Measurements from ENCODE around the gene PNISR.
"Not testable (repeated sequence)": the region's sequence is repeated elsewhere in the genome, so short reads cannot be mapped to it uniquely, and the experiment has no call there.

The PNISR gene, protein sequence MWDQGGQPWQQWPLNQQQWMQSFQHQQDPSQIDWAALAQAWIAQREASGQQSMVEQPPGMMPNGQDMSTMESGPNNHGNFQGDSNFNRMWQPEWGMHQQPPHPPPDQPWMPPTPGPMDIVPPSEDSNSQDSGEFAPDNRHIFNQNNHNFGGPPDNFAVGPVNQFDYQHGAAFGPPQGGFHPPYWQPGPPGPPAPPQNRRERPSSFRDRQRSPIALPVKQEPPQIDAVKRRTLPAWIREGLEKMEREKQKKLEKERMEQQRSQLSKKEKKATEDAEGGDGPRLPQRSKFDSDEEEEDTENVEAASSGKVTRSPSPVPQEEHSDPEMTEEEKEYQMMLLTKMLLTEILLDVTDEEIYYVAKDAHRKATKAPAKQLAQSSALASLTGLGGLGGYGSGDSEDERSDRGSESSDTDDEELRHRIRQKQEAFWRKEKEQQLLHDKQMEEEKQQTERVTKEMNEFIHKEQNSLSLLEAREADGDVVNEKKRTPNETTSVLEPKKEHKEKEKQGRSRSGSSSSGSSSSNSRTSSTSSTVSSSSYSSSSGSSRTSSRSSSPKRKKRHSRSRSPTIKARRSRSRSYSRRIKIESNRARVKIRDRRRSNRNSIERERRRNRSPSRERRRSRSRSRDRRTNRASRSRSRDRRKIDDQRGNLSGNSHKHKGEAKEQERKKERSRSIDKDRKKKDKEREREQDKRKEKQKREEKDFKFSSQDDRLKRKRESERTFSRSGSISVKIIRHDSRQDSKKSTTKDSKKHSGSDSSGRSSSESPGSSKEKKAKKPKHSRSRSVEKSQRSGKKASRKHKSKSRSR

DNA sequence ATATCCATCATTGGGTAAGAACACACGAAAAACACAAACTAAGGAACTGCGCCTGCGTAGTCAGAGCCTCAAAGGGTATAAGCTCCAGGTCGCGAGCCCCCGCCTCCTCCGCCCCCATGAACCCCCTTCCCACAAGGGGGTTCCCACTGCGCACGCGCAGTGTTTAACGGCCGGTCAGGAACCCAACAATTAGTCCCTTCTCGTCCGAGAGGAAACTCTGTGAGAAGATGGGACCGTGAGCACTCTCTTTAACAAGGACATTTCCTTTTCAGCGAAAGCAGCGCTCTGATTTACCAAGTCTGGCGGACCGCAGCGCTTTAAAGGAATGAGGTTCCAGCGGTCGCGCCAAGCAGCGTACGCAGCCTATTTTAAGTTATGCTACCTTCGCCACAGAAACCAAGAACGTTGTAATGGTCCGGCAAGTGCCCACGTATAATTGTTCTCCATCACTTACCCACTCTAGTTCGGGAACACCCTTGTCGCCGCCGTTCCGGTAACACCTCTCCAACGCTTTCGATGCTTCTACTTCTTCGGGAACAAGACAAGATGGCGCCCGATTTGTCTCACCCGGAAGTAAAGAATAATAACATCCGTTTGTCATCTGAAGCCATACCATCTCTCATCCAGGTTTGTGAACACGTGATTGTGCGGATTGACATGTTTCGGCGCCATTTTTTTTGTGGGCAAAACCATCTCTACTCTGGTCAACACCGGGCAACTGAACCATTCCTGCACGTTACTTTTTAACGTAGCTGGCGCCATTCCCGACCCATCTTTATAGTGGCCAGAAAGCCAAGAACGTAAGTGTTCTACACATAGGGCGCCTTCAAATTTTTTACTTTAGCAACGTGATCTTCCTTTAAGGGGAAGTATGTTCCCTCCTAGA, at the start of gene PNISR:
Gene PNISR, minus strand, starts transcription at position 548 of the 886 bp plus-strand sequence. CDS start 10,649 bp downstream, outside the sequence.
- DNase-seq, result peak; percentile 82

DNA sequence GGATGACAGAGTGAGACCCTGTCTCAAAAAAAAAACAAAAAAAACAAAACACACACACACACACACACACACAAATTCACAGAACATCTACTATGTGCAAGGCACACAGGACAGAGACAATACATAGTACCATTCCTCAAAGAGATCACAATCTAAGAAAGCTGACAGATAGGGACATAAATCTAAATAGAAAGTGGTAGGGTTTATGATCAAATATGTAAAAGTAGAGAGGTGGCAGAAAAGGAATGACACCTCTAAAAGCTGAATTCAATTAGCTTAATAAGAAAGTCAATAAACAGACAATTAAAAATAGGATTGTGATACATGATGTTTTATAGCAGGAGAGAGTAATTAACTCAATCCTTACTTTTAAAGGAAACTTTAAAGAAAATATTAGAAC, 48.6 kb upstream of the PNISR start:
- no peak for DNase-seq

DNA sequence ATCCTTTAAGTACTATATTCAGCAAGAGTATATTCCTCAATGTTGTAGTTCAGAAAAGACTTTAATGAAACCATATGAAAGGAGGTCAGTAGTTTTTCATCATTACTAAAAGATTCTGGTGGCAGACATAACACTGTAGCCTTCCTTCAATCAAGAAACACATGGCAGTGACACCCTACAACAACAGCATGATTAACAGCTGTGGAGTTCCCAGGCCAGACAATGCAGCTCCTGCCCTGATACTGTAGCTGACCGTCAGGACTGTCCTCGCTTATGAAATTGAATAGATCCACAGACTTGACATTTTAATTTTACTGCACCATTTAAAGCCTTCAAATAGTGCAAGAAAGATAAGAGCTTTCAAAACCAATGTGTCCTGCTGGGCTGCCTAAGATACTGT, 46.5 kb upstream of the PNISR start:
- no peak for DNase-seq

DNA sequence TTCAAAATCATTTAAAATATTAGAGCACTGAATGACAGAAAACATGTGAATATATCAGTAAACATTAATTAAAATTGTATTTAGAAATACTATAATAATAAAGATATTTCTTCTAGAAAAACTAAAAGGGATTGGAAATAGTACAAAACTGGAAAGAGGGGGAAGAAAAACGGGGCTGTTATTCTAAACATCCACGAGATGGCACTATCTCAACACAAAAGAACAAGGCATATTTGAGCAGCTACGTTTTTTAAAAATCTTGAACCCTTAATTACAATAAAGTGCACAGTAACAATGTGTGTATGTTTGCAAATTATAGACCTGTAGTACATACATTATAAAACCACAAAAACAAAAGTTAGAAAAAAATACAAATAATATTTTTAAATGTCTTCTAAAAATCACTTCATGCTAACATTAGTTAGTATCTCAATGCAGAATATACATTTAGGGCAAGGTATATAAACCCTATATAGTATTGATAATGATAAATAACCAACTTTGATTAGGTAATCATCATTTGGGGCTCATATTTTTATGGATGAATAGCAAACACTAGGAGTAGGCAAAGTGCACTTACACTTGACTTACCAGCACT, 42.5 kb upstream of the PNISR start:
- no peak for DNase-seq

DNA sequence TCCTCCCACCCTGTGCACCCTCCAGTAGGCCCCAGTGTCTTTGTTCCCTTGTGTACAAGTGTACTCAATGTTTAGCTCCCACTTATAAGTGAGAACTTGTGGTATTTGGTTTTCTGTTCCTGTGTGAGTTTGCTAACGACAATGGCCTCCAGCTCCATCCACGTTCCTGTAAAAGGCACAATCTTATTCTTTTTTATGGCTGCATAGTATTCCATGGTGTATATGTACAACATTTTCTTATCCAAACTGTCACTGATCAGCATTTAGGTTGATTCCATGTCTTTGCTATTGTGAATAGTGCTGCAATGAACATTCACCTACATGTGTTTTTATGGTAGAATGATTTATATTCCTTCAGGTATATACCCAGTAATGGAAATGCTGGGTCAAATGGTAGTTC, 34.0 kb upstream of the PNISR start:
- DNase-seq, result not testable (repeated sequence)

DNA sequence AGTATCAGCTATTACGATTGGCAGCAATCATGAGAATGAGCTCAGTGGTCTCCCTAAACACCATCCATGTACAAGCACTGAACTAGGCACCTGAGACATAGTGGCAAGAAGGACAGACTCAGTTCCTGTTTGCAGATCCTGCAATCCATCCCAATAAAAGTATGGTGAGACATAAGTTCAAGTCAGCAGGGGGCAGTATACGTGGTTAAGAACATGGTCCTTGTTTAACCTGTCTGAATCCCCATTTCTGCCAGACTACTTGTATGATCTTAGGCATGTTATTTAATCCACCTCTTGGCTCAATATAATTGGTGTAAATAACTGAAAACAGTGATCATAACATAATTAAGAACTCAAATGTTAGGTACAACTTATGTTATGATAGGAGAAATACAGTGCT, 33.2 kb upstream of the PNISR start:
- DNase-seq, result no peak

DNA sequence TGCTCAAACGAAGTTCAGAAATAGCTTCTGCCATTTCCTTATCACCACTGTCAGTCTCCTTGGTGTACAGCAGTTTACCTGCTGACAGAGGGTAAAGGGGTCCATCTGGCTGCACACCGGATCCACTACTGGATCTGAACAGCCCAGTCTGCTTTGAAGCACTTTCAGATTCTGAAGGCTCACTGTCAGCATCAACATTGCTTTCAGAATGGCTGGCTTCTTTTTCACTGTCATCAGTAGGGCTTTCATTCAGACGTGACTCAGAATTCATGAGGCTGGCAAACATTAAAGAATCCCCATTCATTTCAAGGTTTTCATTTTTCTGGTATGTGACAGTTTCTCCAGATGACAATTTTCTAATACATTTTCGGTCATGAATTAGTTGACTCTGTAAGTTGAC, 21.0 kb upstream of the PNISR start:
- no peak for DNase-seq

DNA sequence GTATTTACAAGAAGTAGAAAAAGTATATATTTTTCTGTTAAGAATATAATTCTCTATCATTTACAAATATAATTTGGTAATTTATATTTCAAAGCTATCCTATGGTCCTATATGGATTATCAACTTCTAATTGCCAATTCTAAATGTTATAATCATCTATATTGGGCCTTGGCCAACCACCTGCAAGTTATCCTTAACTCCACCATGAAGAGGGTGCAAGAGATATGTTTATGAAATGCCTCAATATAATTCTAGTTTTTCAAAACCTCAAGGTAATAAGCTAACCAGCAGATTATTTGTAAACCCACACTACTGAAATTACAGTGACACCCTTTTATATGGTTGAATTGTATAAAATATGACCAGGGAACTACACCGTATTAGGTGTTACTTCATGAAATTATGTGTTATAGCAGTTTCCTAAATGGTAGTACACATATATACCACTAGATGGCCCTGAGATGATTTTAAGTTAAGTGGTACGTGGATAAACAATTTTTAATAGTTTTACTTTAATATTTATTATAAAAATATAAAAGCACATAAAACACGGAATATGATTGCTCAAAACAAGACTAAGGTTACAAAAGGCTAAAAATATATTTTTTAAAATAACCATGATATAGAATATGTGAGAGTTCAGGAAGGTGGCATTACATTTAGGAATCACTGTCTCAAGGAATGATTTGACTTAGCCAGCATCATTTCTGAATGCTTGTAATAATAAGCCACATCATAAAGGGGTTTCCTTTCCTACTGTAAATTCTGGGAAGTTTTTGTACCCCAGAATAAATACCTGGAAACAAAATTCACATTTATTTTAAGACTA, 9.8 kb upstream of the PNISR start:
- no peak for DNase-seq

DNA sequence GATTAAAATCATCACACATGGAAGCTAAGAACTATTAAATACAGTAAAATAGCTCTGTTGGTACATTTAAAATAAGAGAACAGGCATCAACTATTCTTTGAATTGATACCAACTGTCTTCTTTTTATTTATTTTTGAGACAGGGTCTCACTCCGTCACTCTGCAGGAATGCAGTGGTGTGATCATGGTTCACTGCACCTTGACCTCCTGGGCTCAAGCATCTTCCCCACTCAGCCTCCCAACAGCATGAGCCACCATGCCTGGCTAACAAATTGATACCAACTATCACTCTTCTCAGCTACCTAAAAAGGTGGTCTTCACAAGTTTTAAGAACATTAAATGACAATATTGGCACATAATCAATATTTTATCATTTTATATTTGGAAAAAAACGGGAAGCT, 7.8 kb upstream of the PNISR start:
- no peak for DNase-seq

DNA sequence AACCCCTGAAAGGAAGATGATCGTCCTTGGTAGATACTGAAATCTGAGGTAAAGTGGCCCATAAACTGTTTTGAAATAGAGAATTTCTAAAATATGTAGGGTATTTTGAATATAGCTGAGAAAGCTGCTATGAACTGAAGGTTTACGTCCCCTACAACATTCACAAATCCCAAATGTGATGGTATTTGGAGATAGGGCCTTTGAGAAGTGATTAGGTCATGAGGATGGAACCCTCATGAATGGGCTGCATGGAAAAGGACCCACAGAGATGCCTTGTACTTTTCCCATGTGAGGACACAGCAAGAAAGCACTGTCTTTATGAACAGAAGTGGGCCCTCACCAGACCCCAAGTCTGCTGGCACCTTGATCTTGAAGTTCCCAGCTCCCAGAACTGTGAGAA, 6.8 kb upstream of the PNISR start:
- no peak for DNase-seq

DNA sequence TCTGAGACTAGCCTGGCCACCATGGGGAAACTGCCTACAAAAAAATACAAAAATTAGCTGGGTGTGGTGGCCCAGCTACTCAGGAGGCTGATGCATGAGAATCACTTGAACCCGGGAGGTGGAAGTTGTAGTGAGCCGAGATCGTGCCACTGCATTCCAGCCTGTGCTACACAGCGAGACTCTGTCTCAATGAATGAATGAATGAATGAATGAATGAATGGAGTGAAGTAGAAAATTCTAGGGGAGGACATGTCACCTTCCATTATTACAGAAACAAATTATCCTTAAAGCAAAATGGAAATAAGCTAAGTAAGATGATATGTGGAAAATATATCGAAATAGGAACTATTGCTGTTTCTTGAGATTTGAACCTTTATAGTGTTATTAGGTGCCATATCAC, 2.9 kb upstream of the PNISR start:
- DNase-seq, result no peak

DNA sequence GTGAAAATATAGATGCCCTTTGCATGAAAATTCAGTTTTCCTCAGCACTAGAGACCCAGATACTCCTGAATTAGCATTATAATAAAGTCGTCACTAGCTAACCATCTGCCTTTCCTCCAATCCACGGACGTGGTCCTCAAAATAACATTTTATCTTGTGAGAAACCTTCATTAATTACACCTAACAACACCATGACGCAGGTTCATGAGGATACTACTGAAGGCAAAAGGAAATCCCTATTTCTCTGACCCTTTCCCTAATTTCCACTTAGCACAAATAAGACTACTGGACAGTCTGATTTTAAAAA, 1.3 kb upstream of the PNISR start:
- DNase-seq, result no peak

DNA sequence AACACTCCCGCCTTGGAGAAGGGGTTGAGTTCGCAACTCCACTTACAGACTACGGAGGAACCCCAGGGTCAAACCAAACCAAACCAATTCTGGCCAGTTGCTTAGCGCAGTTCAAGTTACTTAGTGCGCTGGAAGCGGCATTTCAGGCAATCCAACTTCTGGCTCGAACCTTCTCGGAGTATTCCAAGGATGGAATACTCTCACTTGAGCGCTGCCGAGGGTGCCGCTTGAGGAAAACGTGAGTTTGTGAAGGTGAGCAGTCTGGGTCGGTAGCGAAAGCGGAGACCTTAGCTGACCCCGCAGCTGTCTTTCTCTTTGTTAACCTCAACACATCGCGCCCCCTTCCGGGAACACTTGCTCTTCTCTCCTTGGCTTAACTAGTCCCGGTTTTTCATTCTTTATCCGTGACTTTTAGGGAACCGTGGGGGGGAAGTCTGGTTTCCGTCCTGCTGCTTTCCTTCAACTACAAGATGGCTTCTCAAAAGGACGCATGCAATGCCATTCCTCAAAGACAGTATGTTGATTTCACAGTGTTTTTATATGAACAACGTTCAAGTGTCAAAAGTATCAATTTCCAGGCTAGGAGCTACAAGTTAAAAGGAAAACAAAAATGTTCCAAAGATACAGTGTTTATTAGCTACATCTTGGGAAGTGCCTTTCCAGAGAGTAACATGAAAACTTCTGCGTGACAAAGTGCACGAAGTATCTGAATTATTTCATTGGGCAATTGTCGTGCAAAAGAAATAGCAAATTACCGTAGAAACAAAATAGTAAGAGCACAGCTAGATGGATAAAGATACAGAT, 741 bp upstream of the PNISR start:
- DNase-seq, result peak; percentile 56

DNA sequence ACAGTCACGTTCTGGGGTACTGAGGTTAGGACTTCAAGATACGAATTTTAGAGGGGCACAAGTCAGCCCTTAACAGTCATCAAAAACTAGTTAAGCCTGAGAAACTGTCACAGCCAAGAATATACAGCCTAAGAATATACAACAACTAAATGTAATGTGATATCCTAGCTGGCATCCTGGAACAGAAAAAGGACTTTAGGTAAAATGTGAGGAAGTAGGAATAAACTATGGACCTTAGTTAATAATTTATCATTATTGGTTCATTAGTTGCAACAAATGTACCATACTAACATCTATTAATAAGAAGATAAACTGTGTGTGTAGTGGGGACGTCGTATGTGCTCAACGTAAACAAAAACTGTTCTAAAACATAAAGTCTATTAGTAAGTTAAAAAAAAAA, 1.1 kb downstream of the PNISR start:
- no peak for DNase-seq

DNA sequence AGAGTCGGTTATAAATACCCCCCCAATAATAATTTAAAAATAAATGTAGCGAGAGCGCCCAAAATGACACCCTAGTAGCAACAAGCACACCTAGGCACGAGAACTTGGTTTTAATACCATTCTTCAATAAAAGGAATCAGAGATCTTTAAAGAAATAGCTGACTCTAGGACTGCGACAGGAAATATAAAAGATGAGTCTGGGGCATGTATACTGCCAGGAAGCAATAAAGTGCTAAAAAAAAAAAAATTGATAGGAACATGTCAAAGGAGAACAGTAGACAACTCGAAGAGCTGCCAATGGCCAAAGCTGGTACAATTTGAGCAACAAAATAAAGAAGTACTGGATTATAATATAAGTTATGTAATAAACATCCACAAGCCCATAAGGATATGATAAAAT, 2.2 kb downstream of the PNISR start:
- no peak for DNase-seq

DNA sequence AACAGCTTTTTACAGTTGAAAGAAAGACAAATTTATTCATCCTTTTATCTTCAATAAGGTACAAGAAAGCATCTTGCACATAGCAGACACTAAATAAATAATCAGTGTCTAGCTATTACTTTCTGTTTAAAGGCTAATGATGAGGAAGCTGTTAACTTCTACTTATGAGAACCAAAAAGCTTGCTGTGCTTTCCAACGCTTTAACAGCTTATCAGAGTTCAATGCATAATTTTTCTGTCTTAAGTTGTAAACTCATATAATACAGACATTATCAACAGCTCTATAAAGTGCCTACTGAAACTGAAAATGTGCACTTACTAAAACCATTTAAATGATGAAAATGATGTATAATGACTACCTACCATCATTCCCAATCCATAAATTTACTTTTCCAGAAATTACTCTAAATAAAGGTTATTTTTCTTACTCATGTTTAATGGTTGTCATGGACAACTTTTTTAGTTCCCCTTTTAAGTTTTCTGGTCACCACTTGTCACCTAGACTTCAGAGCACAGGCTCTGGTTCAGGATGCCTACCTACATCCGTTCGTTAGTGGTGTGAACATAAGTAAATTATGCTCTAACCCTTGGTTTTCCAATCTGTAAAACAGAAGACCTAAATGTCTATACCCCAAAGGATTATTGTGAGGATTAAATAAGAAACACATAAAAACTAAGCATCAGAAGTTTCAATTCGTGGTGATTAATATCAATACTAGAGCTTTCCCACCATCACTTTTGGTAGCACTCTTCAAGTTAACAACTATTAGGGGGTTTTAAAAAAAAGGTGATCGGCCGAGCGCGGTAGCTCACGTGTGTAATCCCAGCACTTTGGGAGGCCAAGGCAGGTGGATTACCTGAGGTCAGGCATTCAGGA, 8.0 kb downstream of the PNISR start:
- DNase-seq, result no peak

DNA sequence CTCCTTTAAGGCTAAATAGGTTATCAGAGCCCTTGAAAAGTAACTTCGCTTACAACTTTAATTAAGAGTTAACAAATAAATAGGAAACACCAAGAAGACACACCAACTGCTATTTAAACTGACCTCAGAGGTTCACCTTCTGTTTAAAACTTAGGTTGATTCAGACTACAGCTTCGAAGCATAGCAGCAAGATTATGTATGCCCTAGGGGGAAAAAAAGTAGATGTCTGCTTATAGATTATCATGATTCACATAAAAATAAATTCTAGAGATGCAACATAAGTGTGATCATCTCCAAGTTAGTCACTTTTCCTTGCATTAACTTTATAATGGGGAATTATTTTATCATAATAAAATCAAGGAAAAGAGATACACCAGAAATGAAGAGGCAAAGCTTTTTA, 8.9 kb downstream of the PNISR start:
- DNase-seq, result no peak

DNA sequence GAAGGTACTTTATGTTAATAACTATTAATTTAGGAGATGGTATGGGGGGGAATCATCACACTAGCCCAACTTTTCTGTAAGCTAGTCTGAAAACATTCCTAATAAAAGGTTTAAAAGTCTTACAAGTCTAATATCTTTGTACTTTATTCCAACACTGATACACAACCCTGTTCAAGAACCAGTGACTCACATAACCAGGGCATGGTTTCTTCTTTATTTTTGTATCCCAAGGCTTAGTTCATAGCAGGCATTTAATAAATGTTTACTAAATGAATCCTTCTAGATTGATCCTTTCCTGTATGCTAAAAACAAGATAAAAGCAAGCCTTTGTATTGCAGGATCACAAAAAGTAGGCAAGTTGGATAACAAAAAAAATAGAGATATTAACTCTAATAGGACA, 9.7 kb downstream of the PNISR start:
- no peak for DNase-seq

DNA sequence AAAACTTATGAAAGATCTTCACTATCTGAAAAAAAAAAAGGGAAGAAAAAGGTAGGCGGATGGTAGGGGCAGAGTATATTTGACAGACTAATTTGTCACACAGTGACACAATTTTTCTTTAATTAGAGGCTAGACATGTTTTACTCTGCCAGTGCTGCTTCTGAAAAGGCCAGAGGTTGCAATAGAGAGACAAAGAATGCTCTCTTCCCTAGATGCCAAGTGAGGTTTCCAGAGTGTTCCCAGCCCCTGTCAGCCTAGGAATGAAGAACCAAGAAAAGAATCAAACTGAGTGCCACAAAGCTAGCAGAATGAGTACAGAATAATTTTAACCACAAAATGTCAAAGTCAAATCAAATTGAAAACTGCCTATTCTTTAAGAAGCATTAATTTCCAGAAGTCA, 13.0 kb downstream of the PNISR start:
- DNase-seq, result no peak

DNA sequence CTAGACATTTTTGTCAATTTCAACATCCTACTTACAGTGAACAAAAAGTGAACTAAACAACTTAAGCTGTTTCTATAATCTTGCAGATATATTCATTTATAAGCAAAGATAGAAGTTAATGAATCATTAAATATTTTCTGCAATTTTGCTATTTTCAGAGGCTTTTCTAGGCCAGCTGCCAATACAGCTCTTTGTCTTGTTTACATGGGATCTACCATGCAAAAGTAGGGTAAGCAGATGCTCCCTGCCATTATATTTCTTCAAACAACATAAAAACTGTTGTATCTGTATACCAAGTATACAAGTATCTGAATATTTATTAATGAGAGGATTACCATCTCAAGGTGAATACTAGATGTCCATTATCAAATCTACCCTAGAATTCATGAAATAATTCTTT, 15.4 kb downstream of the PNISR start:
- no peak for DNase-seq

All from activated T-cell treated with anti-CD3 and anti-CD28 coated beads for 4 hours (primary cell).